Measurements from ENCODE around the gene MEIS2.

DNA sequence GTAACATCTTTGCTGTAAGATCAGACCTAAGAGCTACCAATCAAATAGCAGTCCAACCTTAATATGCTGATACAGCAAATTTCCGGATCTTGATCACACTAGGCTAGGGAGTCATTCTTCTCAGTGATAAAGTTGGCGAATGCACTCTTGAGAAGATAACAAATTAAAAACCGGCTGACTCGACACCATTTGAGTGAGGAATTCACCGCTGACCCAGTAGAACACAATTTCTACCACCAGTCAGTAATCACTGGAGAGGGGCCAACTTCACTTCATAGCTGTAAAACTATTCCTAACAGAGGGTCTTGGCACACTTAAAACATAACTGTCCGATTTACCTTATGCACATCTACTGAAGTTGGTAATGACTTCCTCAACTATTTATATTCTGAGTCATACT lies 47.2 kb downstream of the MEIS2 start:
- no peak for TF ChIP-seq CREB1 (CRISPR knock-in tag; IDR thresholded peaks at IDR 0.05; ENCODE audit: low read depth)
- TF ChIP-seq POLR2AphosphoS5 (IDR thresholded peaks at IDR 0.05; ENCODE audit: low read depth): no peak
- no peak for TF ChIP-seq CTCF (conservative IDR thresholded peaks at IDR 0.05; ENCODE audit: low read depth in 2 of 2)
- no peak for TF ChIP-seq EZH2phosphoT487 (IDR thresholded peaks at IDR 0.05; ENCODE audit: unreplicated experiment)
- TF ChIP-seq EZH2 (IDR thresholded peaks at IDR 0.05; ENCODE audit: low read depth, unreplicated experiment): no peak
- no peak for TF ChIP-seq REST (IDR thresholded peaks at IDR 0.05; ENCODE audit: unreplicated experiment)
- TF ChIP-seq ZNF331 (CRISPR knock-in tag; IDR thresholded peaks at IDR 0.05; ENCODE audit: low read depth): no peak
- TF ChIP-seq ZNF114 (CRISPR knock-in tag; IDR thresholded peaks at IDR 0.05): no peak
- TF ChIP-seq ETS1 (IDR thresholded peaks at IDR 0.05): no peak
